ENCODE measurements around the gene APCDD1L.

DNA sequence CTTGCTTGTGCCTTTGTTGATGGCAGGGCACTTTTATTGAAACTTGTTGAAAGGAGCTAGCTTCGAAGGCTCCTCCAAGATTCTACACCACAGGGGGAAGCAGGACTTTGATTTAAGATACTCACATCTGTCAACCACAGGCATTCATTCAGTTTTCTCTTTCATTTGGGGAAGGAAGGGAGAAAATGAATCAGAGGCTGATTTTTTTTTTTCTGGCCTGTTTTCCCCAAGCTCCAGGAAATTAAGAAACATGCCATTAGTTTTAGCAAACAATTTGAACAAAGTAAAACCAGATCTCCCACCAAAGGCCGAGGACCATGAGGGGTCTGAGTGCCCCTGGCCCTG lies 8.7 kb upstream of the APCDD1L start:
- TF ChIP-seq, protein P1, sequence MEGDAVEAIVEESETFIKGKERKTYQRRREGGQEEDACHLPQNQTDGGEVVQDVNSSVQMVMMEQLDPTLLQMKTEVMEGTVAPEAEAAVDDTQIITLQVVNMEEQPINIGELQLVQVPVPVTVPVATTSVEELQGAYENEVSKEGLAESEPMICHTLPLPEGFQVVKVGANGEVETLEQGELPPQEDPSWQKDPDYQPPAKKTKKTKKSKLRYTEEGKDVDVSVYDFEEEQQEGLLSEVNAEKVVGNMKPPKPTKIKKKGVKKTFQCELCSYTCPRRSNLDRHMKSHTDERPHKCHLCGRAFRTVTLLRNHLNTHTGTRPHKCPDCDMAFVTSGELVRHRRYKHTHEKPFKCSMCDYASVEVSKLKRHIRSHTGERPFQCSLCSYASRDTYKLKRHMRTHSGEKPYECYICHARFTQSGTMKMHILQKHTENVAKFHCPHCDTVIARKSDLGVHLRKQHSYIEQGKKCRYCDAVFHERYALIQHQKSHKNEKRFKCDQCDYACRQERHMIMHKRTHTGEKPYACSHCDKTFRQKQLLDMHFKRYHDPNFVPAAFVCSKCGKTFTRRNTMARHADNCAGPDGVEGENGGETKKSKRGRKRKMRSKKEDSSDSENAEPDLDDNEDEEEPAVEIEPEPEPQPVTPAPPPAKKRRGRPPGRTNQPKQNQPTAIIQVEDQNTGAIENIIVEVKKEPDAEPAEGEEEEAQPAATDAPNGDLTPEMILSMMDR (IDR thresholded peaks at IDR 0.05): no peak
- TF ChIP-seq EP300 (IDR thresholded peaks at IDR 0.05): no peak

All from suprapubic skin (tissue), 3 donors.